K562 (cell line): ENCODE results near the gene FGFBP2.

Experiments used
- ADNP ChIP-seq: fragments of 200-800 bp; sonication (Bioruptor generic); IDR thresholded peaks from 2 replicates; pipeline ENCODE4 v1.6.1; 2016; ENCODE audit warnings: missing genetic modification characterization, missing compliant biosample characterization
- ATF4 ChIP-seq: fragments of 450-650 bp; formaldehyde crosslinking; IDR thresholded peaks from 2 replicates; pipeline ENCODE4 v1.4.0; 2022; ENCODE audit warnings: mild to moderate bottlenecking, moderate library complexity
- CC2D1A ChIP-seq: fragments of 450-650 bp; IDR thresholded peaks from 2 replicates; pipeline ENCODE4 v1.6.1; 2017; ENCODE audit warnings: mild to moderate bottlenecking
- CREBBP ChIP-seq: IDR thresholded peaks from one replicate; pipeline ENCODE4 v1.6.1; 2012; ENCODE audit warnings: low read depth, mild to moderate bottlenecking, control low read depth, inconsistent platforms, low read length
- CTCF ChIP-seq, 3 experiments: IDR thresholded peaks in 2 of 3; conservative IDR thresholded peaks in 1 of 3; 2 replicates each; pipeline ENCODE4 v1.5.1; 2011 to 2012; ENCODE audit warnings: low read length in 3 of 3, mild to moderate bottlenecking in 3 of 3, control low read depth in 2 of 3, improper control_type of control experiment in 1 of 3, inconsistent platforms in 1 of 3, low read depth in 1 of 3, mixed read lengths in 1 of 3, moderate library complexity in 1 of 3; ENCODE audit not compliant: insufficient read depth in 2 of 3
- EHMT2 ChIP-seq: fragments of 450-650 bp; IDR thresholded peaks from 2 replicates; pipeline ENCODE4 v1.6.1; 2018; ENCODE audit warnings: antibody characterized with exemption
- FOXP4 ChIP-seq: sonication (generic); formaldehyde crosslinking; IDR thresholded peaks from 2 replicates; pipeline ENCODE4 v1.8.0; 2022; ENCODE audit warnings: mild to moderate bottlenecking, missing genetic modification reagents, borderline replicate concordance
- MBD2 ChIP-seq: sonication (generic); IDR thresholded peaks from 2 replicates; pipeline ENCODE4 v1.6.1; 2016; ENCODE audit warnings: low read depth, borderline replicate concordance
- NR2C2 ChIP-seq, 2 experiments: fragments of 200-800 bp in 1 of 2; sonication (Bioruptor generic) in 1 of 2; sonication (generic) in 1 of 2; formaldehyde crosslinking in 1 of 2; IDR thresholded peaks; 2 replicates each; pipeline versions ENCODE4 v1.6.1 to v1.8.0; 2016 to 2022; ENCODE audit warnings: mild to moderate bottlenecking in 1 of 2, missing compliant biosample characterization in 1 of 2, missing genetic modification characterization in 1 of 2, missing genetic modification reagents in 1 of 2
- POLR2AphosphoS5 ChIP-seq: IDR thresholded peaks from 2 replicates; pipeline ENCODE4 v1.6.1; 2011; ENCODE audit warnings: mild to moderate bottlenecking, low read depth, low read length, moderate library complexity; ENCODE audit not compliant: control insufficient read depth, insufficient read depth
- RAD51 ChIP-seq: fragments of 450-650 bp; IDR thresholded peaks from 2 replicates; pipeline ENCODE4 v1.7.1; 2016; ENCODE audit warnings: low read depth, mild to moderate bottlenecking, borderline replicate concordance
- SAFB2 ChIP-seq: fragments of 200-400 bp; formaldehyde crosslinking; IDR thresholded peaks from 2 replicates; pipeline ENCODE4 v1.6.1; 2018; ENCODE audit warnings: borderline replicate concordance, low read length, low read depth, moderate library complexity; ENCODE audit not compliant: severe bottlenecking
- ZNF384 ChIP-seq: IDR thresholded peaks from 2 replicates; pipeline ENCODE4 v1.6.1; 2012; ENCODE audit warnings: low read depth, low read length, improper control_type of control experiment
- TF ChIP-seq, protein P1 (sequence below): fragments of 450-650 bp; IDR thresholded peaks from one replicate; pipeline ENCODE4 v1.6.1; 2018; ENCODE audit warnings: mild to moderate bottlenecking, moderate library complexity; ENCODE audit not compliant: partially characterized antibody

- TF ChIP-seq ADNP (tag) (no peak), FOXP4 (CRISPR knock-in tag) (no peak), CC2D1A (no peak), RAD51 (no peak), NR2C2 (CRISPR knock-in tag; IDR thresholded peaks at IDR 0.05) (no peak), NR2C2 (tag; IDR thresholded peaks at IDR 0.05) (no peak), CTCF (IDR thresholded peaks at IDR 0.05 in 2 of 3, conservative IDR thresholded peaks at IDR 0.05 in 1 of 3; ENCODE audit: insufficient read depth in 2 of 3, low read depth in 1 of 3, low read length in 3 of 3) (no peak), CREBBP (no peak), POLR2AphosphoS5 (no peak), ATF4 (CRISPR knock-in tag) (no peak), SAFB2 (no peak), MBD2 (no peak), EHMT2 (no peak), ZNF384 (no peak)
- TF ChIP-seq, protein P1, sequence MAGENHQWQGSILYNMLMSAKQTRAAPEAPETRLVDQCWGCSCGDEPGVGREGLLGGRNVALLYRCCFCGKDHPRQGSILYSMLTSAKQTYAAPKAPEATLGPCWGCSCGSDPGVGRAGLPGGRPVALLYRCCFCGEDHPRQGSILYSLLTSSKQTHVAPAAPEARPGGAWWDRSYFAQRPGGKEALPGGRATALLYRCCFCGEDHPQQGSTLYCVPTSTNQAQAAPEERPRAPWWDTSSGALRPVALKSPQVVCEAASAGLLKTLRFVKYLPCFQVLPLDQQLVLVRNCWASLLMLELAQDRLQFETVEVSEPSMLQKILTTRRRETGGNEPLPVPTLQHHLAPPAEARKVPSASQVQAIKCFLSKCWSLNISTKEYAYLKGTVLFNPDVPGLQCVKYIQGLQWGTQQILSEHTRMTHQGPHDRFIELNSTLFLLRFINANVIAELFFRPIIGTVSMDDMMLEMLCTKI: no peak
These were observed 46.2 kb upstream of the FGFBP2 start for GRCh38 chr4:16009153-16009552.
